H1 (cell line): ENCODE data around the gene ASB4. TPM values are rescaled to one million over a fixed set of nuclear protein-coding genes. Genes with fewer than 3 reads are reported as not detected.

Experiments used
- CTCF ChIA-PET: fragments of 300-600 bp; sonication (Branson Sonifier 250); formaldehyde crosslinking; loops from one replicate; lab custom pipeline; 2021; ENCODE audit not compliant: partially characterized antibody; lab: Charles Lee
- POLR2A ChIA-PET: fragments of 300-600 bp; sonication (Branson Sonifier 250); formaldehyde crosslinking; loops from one replicate; lab custom pipeline; 2021; ENCODE audit warnings: inconsistent platforms; ENCODE audit not compliant: partially characterized antibody; lab: Charles Lee
- DNase-seq, 2 experiments: peaks; one replicate each; pipeline versions ENCODE4 v3.0.0 to v3.0.0-alpha.2; 2010 to 2022; ENCODE audit warnings: low spot score in 2 of 2, low read depth in 1 of 2, mixed read lengths in 1 of 2
- FAIRE-seq: peaks from 2 replicates; lab custom pipeline; 2011; peaks lifted over from hg19 to GRCh38; lab: Jason Lieb, UNC
- H2AFZ ChIP-seq: 2 replicates; pipeline ENCODE4 v1.8.1; 2012; ENCODE audit warnings: low read length, inconsistent platforms
- H2AK5ac ChIP-seq: 2 replicates; pipeline ENCODE4 v1.6.1; 2013; ENCODE audit warnings: low read depth, low read length
- H2BK120ac ChIP-seq: replicated peaks from 2 replicates; pipeline ENCODE3; 2013; ENCODE audit warnings: low read depth, low read length, inconsistent platforms
- H2BK12ac ChIP-seq: 2 replicates; pipeline ENCODE4 v1.6.1; 2013; ENCODE audit warnings: low read depth, low read length
- H2BK15ac ChIP-seq: 2 replicates; pipeline ENCODE4 v1.6.1; 2013; ENCODE audit warnings: low read length
- H2BK20ac ChIP-seq: 2 replicates; pipeline ENCODE4 v1.6.1; 2013; ENCODE audit warnings: low read length
- H2BK5ac ChIP-seq: 2 replicates; pipeline ENCODE4 v1.6.1; 2013; ENCODE audit warnings: low read depth, low read length
- H3K14ac ChIP-seq: 2 replicates; pipeline ENCODE4 v1.6.1; 2013; ENCODE audit warnings: inconsistent platforms; ENCODE audit not compliant: insufficient read length
- H3K18ac ChIP-seq: 2 replicates; pipeline ENCODE4 v1.6.1; 2013; ENCODE audit warnings: low read length; ENCODE audit errors: extremely low read depth
- H3K23ac ChIP-seq: 2 replicates; pipeline ENCODE4 v1.6.1; 2013; ENCODE audit warnings: inconsistent platforms; ENCODE audit not compliant: insufficient read length
- H3K23me2 ChIP-seq: 2 replicates; pipeline ENCODE4 v1.6.1; 2013; ENCODE audit warnings: low read depth, low read length
- H3K27ac ChIP-seq: 2 replicates; pipeline ENCODE4 v1.6.1; 2011; ENCODE audit warnings: low read depth, low read length, inconsistent platforms
- H3K27me3 ChIP-seq, 4 experiments: replicated peaks in 1 of 4; 1 replicate in 1 of 4; 2 replicates in 3 of 4; pipeline versions ENCODE4 v1.6.1 to v1.8.1; 2011 to 2013; ENCODE audit warnings: low read length in 3 of 4, mild to moderate bottlenecking in 3 of 4, inconsistent platforms in 2 of 4, mixed read lengths in 2 of 4, moderate library complexity in 1 of 4; ENCODE audit not compliant: control insufficient read depth in 3 of 4, insufficient read depth in 3 of 4; ENCODE audit errors: extremely low read depth in 1 of 4
- H3K36me3 ChIP-seq, 4 experiments: 2 replicates each; pipeline versions ENCODE4 v1.6.1 to v1.8.1; 2011 to 2013; ENCODE audit warnings: mild to moderate bottlenecking in 4 of 4, low read length in 3 of 4, moderate library complexity in 2 of 4, control low read depth in 1 of 4, inconsistent platforms in 1 of 4; ENCODE audit not compliant: insufficient read depth in 4 of 4, control insufficient read depth in 2 of 4
- H3K4ac ChIP-seq: replicated peaks from 2 replicates; pipeline ENCODE3; 2013; ENCODE audit warnings: low read length, low read depth, mixed read lengths, inconsistent platforms; ENCODE audit not compliant: insufficient read length
- H3K4me1 ChIP-seq, 4 experiments: replicated peaks in 1 of 4; 1 replicate in 1 of 4; 2 replicates in 3 of 4; pipeline versions ENCODE4 v1.6.1 to v1.8.1; 2011 to 2013; ENCODE audit warnings: low read length in 3 of 4, inconsistent platforms in 2 of 4, mixed read lengths in 1 of 4; ENCODE audit not compliant: insufficient read depth in 4 of 4, control insufficient read depth in 3 of 4
- H3K4me2 ChIP-seq, 2 experiments: 2 replicates each; pipeline versions ENCODE4 v1.6.1 to v1.8.1; 2011 to 2013; ENCODE audit warnings: low read depth in 2 of 2, low read length in 2 of 2, control low read depth in 1 of 2, inconsistent platforms in 1 of 2, mild to moderate bottlenecking in 1 of 2; ENCODE audit not compliant: insufficient read depth in 1 of 2
- H3K4me3 ChIP-seq, 4 experiments: fragments of 200-600, 300-600 bp in 1 of 4; sonication (generic), shearing (Covaris generic), sonication (Bioruptor Twin) in 1 of 4; 2 replicates each; pipeline versions ENCODE4 v1.5.1 to v1.8.1; 2011 to 2016; ENCODE audit warnings: low read length in 4 of 4, low read depth in 3 of 4, control low read depth in 2 of 4, inconsistent platforms in 2 of 4, mild to moderate bottlenecking in 2 of 4, mixed read lengths in 1 of 4, moderate library complexity in 1 of 4; ENCODE audit not compliant: insufficient read depth in 2 of 4; ENCODE audit errors: extremely low read depth in 1 of 4
- H3K56ac ChIP-seq: replicated peaks from 2 replicates; pipeline ENCODE3; 2013; ENCODE audit warnings: low read depth, mild to moderate bottlenecking, mixed read lengths, low read length, inconsistent platforms; ENCODE audit not compliant: insufficient read length
- H3K79me1 ChIP-seq: 2 replicates; pipeline ENCODE4 v1.6.1; 2013; ENCODE audit warnings: low read depth, low read length, control low read depth
- H3K79me2 ChIP-seq, 2 experiments: 2 replicates each; pipeline versions ENCODE4 v1.6.1 to v1.8.1; 2012 to 2013; ENCODE audit warnings: low read length in 2 of 2, mild to moderate bottlenecking in 2 of 2, inconsistent platforms in 1 of 2; ENCODE audit not compliant: insufficient read depth in 2 of 2, control insufficient read depth in 1 of 2
- H3K9ac ChIP-seq, 4 experiments: replicated peaks in 1 of 4; 1 replicate in 1 of 4; 2 replicates in 3 of 4; pipeline versions ENCODE4 v1.6.1 to v1.8.1; 2011 to 2013; ENCODE audit warnings: low read depth in 3 of 4, low read length in 3 of 4, control low read depth in 2 of 4, mild to moderate bottlenecking in 2 of 4, moderate library complexity in 2 of 4, inconsistent platforms in 1 of 4; ENCODE audit errors: extremely low read depth in 1 of 4
- H3K9me3 ChIP-seq, 2 experiments: 2 replicates each; pipeline versions ENCODE4 v1.6.1 to v1.8.1; 2012 to 2013; ENCODE audit warnings: mild to moderate bottlenecking in 2 of 2, moderate library complexity in 2 of 2, control low read depth in 1 of 2, inconsistent platforms in 1 of 2, low read depth in 1 of 2, low read length in 1 of 2, mixed read lengths in 1 of 2; ENCODE audit not compliant: insufficient read depth in 2 of 2
- H4K20me1 ChIP-seq, 2 experiments: replicated peaks in 1 of 2; 2 replicates each; pipeline versions ENCODE3 to v1.8.1; 2011 to 2013; ENCODE audit warnings: inconsistent platforms in 2 of 2, low read length in 2 of 2, mild to moderate bottlenecking in 1 of 2; ENCODE audit not compliant: insufficient read depth in 2 of 2, control insufficient read depth in 1 of 2
- H4K5ac ChIP-seq: 2 replicates; pipeline ENCODE4 v1.6.1; 2013; ENCODE audit warnings: low read length, low read depth, mixed read lengths, inconsistent platforms; ENCODE audit not compliant: insufficient read length
- H4K8ac ChIP-seq: 2 replicates; pipeline ENCODE4 v1.8.0; 2013; ENCODE audit warnings: mild to moderate bottlenecking, moderate library complexity, low read length, inconsistent platforms; ENCODE audit not compliant: insufficient read depth; ENCODE audit errors: extremely low read depth
- H4K91ac ChIP-seq: replicated peaks from 2 replicates; pipeline ENCODE3; 2013; ENCODE audit warnings: low read length, mixed read lengths, inconsistent platforms; ENCODE audit not compliant: insufficient read length
- EZH2 ChIP-seq: fragments of 200-600 bp; sonication (generic); IDR thresholded peaks from 2 replicates; pipeline ENCODE4 v1.7.1; 2012; ENCODE audit warnings: low read depth, mild to moderate bottlenecking, moderate library complexity, low read length, inconsistent platforms; ENCODE audit not compliant: severe bottlenecking
- GTF2F1 ChIP-seq: IDR thresholded peaks from 2 replicates; pipeline ENCODE4 v1.6.1; 2012; ENCODE audit warnings: low read depth, low read length, improper control_type of control experiment, borderline replicate concordance
- HDAC2 ChIP-seq, 2 experiments: fragments of 300-600 bp in 1 of 2; sonication (generic) in 1 of 2; IDR thresholded peaks; 2 replicates each; pipeline ENCODE4 v1.6.1; 2011 to 2012; ENCODE audit warnings: low read depth in 2 of 2, low read length in 2 of 2, mild to moderate bottlenecking in 2 of 2, moderate library complexity in 2 of 2, borderline replicate concordance in 1 of 2, inconsistent platforms in 1 of 2
- KDM4A ChIP-seq: IDR thresholded peaks from one replicate; pipeline ENCODE4 v1.7.1; 2012; ENCODE audit warnings: low read depth, mild to moderate bottlenecking, moderate library complexity, low read length, inconsistent platforms; ENCODE audit not compliant: severe bottlenecking
- PHF8 ChIP-seq: fragments of 200-600 bp; sonication (generic); conservative IDR thresholded peaks from 2 replicates; pipeline ENCODE4 v1.7.1; 2012; ENCODE audit warnings: low read depth, mild to moderate bottlenecking, inconsistent platforms, low read length, moderate library complexity
- SIN3A ChIP-seq, 2 experiments: IDR thresholded peaks in 1 of 2; conservative IDR thresholded peaks in 1 of 2; 2 replicates each; pipeline ENCODE4 v1.6.1; 2011 to 2012; ENCODE audit warnings: low read length in 2 of 2, improper control_type of control experiment in 1 of 2, low read depth in 1 of 2, mild to moderate bottlenecking in 1 of 2
- WGBS, 2 experiments: shearing (Covaris generic) in 1 of 2; methylation state at CpG; one replicate each; pipeline versions ENCODE4 v1.1.6 to v1.1.7; 2013 to 2015; ENCODE audit warnings: low lambda C conversion rate in 2 of 2, mixed read lengths in 2 of 2, inconsistent platforms in 1 of 2, low coverage in 1 of 2, missing lambda C conversion rate in 1 of 2; ENCODE audit not compliant: insufficient replicate concordance in 2 of 2, insufficient coverage in 1 of 2, insufficient read length in 1 of 2; ENCODE audit errors: extremely low coverage in 1 of 2, missing lambda C conversion rate in 1 of 2; 5-methylcytosine and 5-hydroxymethylcytosine counted together
- polyA plus RNA-seq, 7 experiments: library from polyadenylated mRNA; depleted of rRNA in 3 of 7; stranded (reverse) in 5 of 7; unstranded in 2 of 7; fragments of >200 nt in 5 of 7; fragments of 200-250 nt in 2 of 7; gene quantifications; 1 replicate in 5 of 7; 2 replicates in 1 of 7; 4 replicates in 1 of 7; pipeline versions ENCODE4 v1.2.1 to v1.2.3, GENCODE V29; 2011 to 2013; ENCODE audit warnings: missing spikeins in 2 of 7, mixed read lengths in 2 of 7
- total RNA-seq: library from RNA; stranded (reverse); fragmentation: NEBNext Ultra II Directional; extraction: Animal tissue kit (Norgen Biotek cat#: 25700); gene quantifications from 2 replicates; pipeline ENCODE4 v1.2.1, GENCODE V29; 2021

ASB4 gene
- total and polyA plus RNA-seq, 2 of the 8 experiments (the other 6 are each of a cell fraction or from before 2014, with no cell fraction given): not detected

GRCh38 chr7:95440394-95441038 lies 45.2 kb upstream of the ASB4 start:
- POLR2A ChIA-PET: no interaction called here
- H2AK5ac ChIP-seq: no peak overlapping the region
- H3K14ac ChIP-seq: no peak overlapping the region
- no peak overlapping the region for H2BK20ac ChIP-seq
- H3K4ac ChIP-seq: no peak overlapping the region
- DNase-seq: no peak
- H4K8ac ChIP-seq: no peak overlapping the region
- FAIRE-seq: no peak
- no peak overlapping the region for H4K91ac ChIP-seq
- H3K27ac ChIP-seq: no peak overlapping the region
- no peak overlapping the region for H4K5ac ChIP-seq
- H2BK5ac ChIP-seq: no peak overlapping the region
- H3K4me1 ChIP-seq: peaks cover 0 to under 1% (median under 1%) of the 10 kb centered on the region in 4 experiments; a peak in 2 of 7 replicates
- H3K79me2 ChIP-seq: no peaks in the 10 kb centered on the region
- no peak overlapping the region for H3K56ac ChIP-seq
- no peak overlapping the region for H3K4me2 ChIP-seq
- H3K27me3 ChIP-seq: no peaks in the 10 kb centered on the region
- no peaks in the 10 kb centered on the region for H3K9me3 ChIP-seq
- no peak overlapping the region for H2AFZ ChIP-seq
- no peak overlapping the region for H2BK12ac ChIP-seq
- no peaks in the 10 kb centered on the region for H3K79me1 ChIP-seq
- no peak overlapping the region for H2BK120ac ChIP-seq
- no peaks in the 10 kb centered on the region for H3K36me3 ChIP-seq
- no peak for TF ChIP-seq EZH2
- no peak for TF ChIP-seq HDAC2 (IDR thresholded peaks at IDR 0.05; ENCODE audit: borderline replicate concordance in 1 of 2, low read depth in 2 of 2, low read length in 2 of 2)
- TF ChIP-seq GTF2F1: no peak
- no peak for TF ChIP-seq KDM4A
- no peak for TF ChIP-seq PHF8
- no peak for TF ChIP-seq SIN3A (conservative IDR thresholded peaks at IDR 0.05 in 1 of 2, IDR thresholded peaks at IDR 0.05 in 1 of 2; ENCODE audit: low read depth in 1 of 2, low read length in 2 of 2)
- no peaks in the 10 kb centered on the region; the same call in 1 of the 2 replicates for H3K23me2 ChIP-seq
- H2BK15ac ChIP-seq: no peak overlapping the region
- H3K4me3 ChIP-seq: no peak overlapping the region
- 79% methylated on average over 3 of the region's 3 CpGs; no CpG with 5 or more reads in 1 of the 2 experiments for WGBS, 2 experiments
- CTCF ChIA-PET: interaction anchor here (1.4 kb wide), 1 partner anchor 36 kb away, joined by 3 read pairs; no protein-coding TSS in a partner anchor
- H4K20me1 ChIP-seq: no peaks in the 10 kb centered on the region
- H3K23ac ChIP-seq: no peak overlapping the region
- H3K9ac ChIP-seq: no peak overlapping the region
- H3K18ac ChIP-seq: no peak overlapping the region
